GM12874 (cell line): Measurements from ENCODE around the gene TPO.

Source experiments
- TF ChIP-seq, protein P1 (sequence below): IDR thresholded peaks from 2 replicates; pipeline ENCODE4 v1.5.1; 2011; ENCODE audit warnings: low read depth, mild to moderate bottlenecking, control low read depth, low read length, moderate library complexity; ENCODE audit not compliant: insufficient read depth

The TPO gene

DNA sequence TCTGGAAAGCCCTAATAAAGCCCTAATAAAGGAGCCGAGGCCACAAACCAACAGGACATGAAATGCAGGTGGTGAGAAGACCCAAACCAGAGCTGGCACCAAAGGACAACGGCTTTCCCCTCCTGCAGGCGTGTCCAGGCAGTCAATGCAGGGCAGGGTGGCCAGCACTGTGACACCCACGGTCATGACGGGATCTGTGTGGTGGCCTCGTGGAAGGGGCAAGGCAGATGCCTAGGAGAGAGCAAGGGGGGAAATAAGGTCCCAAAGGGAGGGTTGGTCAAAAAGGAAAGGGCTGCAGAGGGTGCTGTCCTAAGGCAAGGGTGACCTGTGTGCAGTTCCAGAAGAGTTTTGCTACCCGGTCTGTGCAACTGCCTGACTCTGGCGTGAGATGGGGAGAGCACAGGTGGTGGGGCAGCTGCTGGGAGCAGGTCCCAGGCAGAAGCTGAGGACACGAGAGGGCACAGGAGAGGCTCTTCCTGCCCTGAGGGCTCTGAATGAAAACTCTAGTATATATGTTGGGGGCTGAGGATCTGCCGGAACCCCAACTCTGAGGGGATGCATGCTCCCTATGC lies 156.7 kb downstream of the TPO start:
- TF ChIP-seq, protein P1, sequence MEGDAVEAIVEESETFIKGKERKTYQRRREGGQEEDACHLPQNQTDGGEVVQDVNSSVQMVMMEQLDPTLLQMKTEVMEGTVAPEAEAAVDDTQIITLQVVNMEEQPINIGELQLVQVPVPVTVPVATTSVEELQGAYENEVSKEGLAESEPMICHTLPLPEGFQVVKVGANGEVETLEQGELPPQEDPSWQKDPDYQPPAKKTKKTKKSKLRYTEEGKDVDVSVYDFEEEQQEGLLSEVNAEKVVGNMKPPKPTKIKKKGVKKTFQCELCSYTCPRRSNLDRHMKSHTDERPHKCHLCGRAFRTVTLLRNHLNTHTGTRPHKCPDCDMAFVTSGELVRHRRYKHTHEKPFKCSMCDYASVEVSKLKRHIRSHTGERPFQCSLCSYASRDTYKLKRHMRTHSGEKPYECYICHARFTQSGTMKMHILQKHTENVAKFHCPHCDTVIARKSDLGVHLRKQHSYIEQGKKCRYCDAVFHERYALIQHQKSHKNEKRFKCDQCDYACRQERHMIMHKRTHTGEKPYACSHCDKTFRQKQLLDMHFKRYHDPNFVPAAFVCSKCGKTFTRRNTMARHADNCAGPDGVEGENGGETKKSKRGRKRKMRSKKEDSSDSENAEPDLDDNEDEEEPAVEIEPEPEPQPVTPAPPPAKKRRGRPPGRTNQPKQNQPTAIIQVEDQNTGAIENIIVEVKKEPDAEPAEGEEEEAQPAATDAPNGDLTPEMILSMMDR = no peak

DNA sequence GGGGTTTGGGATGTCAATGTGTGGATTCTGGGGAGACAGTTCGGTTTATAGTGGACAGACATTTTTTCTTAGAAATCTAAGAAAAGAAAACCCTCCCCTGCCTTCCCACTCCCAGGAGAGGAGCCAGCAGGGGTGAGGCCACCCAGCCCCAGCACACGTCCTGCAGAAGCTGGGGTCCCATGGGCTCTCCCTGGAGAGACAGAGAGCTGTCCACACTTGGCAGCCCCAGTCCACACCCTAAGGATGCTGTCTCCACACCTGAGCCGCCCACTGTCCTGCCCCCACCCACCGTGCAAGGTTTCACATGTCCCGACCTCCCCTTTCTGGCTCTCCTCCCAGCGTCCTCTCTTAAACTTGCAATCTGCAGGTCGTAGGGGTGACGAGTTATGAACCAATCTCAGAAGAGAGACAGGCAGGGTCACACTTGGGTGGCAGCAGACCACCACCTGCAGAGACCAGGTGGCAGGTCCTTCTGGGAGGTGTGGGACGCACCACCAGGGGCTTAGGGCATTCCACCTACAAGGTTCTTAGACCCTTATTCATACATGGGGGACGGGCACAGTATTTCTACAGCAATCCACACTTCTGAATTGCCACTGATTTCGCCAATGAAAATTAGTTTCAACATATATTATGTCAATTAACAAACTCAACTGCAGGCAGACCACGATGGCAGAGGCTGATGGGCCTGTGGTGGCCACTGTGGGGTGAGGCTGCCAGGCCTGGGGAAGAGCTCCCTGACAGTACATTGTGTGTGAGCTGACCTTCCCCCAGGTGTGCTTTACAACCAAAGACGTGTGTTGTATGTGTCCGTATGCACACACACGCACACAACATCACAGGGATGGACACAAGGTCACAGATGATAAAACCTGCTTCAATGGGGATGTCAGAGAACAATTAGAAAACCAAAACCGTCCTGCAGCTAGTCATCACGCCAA lies 158.5 kb downstream of the TPO start:
- TF ChIP-seq, protein P1 = no peak

DNA sequence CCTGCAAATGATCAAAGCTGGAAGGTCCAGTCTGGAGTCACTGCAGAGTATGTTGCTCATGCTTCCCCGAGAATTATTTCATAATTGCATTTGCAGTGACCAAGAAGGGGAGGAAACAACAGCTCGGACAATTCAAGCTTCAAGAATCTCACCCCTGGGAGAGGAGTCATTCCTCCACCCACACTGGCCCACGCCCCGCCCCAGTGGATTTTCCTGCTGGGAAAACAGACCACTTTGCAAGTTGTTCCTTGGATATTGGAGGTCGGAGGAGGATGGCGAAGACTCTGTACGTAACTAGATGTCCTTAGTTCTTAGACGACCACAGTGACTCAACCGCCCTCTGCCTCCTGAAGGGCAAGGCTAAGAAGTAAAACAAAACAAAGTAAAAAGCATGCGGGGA lies 159.4 kb downstream of the TPO start:
- TF ChIP-seq, protein P1 = no peak

DNA sequence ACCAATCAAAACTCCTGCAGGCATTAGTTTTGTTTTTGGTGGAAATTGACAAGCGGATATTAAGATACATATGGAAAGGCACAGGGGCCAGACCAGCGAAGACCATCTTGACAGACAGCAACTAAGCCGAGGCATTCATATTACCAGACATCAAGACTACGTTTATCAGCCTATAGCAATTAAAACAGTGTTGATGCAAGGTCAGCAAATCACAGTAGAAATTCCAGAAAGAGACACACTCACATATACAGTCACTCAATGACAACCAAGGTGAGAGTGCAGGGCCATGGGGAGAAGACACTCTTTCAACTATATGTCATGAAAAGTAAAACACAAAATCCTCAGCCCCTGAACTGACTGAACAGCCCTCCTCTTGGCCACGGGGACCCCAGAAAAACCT lies 164.6 kb downstream of the TPO start:
- TF ChIP-seq, protein P1 = no peak

DNA sequence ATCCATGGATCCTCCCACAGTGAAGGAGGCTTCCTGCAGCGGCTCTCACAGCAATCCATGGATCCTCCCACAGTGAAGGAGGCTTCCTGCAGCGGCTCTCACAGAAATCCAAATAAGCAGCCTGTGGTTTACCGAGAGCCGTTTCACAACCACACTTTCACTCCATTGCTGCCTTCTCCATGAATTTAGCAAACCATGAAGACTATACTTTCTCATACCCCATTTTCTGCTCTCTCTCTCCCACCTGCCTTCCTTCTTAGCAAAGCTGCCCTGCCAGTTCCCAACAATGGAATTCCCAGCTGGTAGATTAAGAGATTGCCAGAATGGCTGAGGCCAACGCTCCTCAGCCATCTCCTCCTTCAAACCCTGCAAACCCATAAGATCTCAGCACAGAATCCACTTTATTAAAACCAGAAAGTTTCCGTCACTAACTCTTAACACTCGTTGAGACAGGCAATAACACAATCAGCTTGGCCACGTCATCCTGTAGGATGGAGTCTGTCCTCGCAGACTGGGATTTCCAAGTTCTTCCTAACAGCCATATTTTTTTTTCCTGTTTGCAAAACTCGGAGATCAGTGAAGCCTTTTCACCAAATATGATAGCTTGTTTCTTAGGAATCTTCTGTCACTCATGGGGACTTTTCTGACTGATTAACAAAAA lies 168.8 kb downstream of the TPO start:
- TF ChIP-seq, protein P1 = no peak

DNA sequence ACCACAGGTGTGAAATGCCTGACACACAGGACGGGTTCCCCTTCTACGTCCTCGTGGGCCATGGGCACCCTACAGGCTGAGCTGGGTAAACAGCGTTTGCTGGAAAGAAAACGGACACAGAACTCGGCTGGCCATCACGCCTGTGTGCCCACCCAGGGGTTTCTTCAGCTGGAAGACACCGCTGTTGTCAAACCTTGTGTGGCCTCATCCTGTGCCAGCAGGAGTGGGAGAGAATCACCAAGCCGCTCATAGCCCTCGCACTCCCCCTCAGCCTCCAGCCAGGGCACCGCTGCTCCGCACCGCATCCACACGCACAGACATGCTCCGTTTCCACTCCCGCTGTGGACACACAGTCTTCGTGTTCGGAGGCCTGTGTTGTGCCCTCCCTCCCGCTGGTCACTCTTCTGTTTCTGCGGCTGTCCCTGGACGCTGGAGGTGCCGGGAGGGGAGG lies 169.7 kb downstream of the TPO start:
- TF ChIP-seq, protein P1 = no peak

DNA sequence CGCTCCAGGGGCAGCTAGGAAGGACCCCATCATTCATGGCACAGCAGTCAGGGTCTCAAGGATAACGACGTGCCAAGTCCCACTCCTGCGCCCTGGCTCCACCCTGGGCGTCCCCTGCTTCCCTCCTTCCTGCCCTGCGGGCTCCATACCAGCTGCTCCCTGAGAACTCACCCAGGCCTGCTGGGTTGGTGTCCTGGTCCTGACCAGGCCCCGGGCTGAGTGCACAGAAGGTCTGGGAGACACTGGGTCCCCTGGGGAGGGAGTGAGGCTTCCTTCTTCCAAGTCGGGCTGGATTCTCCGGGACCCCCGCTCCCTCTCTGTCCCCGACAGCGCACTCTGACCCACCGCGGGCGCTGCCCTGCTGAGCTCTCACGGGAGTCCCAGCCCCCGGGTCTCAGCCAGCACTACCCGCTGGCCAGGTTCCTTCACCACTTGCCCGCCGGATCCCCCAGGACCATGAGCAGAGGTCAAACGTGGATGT lies 170.8 kb downstream of the TPO start:
- TF ChIP-seq, protein P1 = no peak
